Measurements from ENCODE around the gene MAD1L1.
A peak's percentile ranks its signal among the peaks of the same experiment; 100 is the strongest.

The MAD1L1 gene

DNA sequence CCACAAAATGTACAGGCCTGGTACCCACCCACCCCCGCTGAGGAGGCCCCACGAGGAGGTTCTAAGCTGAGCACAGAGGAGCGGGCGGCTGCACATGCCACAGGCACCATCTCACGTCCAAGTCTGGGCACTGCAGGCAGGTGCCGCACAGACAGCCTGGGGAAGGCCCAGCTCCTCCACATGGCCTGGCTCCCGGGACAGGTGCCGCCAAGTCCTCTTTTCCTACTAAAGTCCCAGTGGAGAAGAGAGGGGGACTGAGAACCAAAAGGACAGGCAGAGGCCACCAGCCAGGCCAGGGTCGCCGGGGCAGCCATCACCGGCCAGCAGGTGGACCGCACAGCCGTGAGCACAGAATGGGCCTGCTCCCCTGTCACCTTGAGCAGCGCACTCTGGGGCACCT lies 91.1 kb downstream of the MAD1L1 start:
- FAIRE-seq (no peak), DNase-seq (ENCODE audit: low spot score) (no peak)

DNA sequence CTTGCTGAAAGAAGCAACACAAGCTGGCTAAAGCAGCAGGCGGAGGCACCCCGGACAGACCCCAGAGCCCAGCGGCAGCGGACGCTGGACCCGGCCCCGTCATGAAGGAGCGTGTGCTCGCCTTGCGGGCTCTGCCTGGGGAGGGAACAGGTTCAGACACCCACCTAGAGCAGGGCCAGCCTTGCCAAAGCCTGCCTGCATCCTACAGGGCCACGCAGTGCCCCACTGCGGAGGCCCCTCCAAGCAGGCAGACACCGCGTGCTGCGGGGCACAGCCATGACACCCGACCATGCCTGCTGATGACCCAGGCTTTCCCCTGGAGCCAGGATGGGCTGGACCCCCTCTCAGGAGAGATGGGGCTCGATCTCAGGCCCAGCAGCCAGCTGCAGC lies 91.7 kb downstream of the MAD1L1 start:
- DNase-seq (ENCODE audit: low spot score) (no peak), FAIRE-seq (peak; percentile 58)

DNA sequence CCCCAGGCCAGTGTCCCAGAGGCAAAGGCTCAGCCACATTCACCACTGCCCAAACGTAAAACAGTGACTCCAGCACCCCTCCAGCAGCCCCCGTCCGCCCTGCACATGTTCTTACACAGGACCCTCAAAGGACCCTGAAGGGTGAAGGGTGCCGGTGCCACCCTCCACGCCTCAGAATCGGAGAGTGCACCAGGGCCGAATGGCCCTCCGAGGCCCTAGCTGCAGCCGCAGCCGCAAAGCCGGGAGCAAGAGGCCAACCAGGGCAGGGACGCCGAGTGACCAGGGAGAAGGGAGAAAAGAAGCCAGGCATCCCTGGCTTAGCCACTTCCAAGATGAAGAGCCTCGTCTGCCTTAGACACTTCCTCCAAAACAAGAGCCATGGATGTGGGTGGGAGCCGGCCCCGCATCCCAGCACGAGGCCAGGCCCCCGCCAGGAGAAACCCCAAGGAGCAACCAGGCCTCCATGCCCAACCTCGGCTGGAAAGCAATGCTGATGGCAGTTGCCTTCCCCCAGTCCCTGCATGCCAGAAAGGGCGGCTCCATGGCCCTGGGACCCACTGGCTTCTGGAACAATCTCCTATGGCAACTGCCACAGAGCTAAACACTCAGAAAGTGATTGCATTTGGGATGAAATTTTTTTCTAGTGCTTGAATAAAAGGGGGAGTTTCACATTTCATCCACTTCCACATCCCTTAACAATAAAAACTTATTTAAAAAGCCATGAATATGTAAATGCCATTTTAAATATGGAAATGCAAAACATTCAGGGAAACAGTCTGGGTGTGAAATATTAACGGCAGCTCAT lies 92.3 kb downstream of the MAD1L1 start:
- DNase-seq (ENCODE audit: low spot score) (no peak), FAIRE-seq (peak; percentile 73)

DNA sequence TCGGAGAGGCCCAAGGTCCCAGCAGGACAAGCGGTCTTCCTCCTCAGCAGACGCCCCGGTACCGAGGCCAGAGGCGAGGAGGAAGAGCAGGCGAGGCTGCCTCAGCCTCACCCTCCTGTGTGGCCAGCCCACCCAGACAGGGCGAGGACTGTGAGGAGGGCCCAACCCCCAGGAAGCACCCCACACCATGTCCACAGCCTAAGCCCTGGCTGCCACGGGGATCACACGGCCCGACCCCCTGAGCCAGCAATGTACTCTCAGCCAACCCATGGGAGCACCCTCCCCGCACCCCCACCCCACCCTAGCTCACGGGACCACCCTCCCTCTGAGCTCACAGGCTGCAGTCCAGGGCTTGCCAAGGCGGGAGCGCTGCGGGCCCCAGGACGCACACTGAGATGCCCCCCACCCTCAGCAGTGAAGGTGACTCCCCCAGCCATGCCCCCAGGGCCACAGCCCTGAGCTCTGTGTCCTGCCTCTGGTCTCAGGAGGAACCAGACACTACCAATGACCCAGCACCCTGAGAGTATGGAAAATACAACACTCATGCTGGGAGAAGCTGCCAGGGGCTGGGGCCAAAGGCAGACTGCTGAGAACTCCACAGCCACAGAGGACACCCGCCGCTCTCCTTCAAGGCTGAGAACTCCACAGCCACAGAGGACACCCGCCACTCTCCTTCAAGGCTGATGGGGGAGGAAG lies 93.6 kb downstream of the MAD1L1 start:
- peak; percentile 59 for FAIRE-seq
- DNase-seq (ENCODE audit: low spot score), result no peak

DNA sequence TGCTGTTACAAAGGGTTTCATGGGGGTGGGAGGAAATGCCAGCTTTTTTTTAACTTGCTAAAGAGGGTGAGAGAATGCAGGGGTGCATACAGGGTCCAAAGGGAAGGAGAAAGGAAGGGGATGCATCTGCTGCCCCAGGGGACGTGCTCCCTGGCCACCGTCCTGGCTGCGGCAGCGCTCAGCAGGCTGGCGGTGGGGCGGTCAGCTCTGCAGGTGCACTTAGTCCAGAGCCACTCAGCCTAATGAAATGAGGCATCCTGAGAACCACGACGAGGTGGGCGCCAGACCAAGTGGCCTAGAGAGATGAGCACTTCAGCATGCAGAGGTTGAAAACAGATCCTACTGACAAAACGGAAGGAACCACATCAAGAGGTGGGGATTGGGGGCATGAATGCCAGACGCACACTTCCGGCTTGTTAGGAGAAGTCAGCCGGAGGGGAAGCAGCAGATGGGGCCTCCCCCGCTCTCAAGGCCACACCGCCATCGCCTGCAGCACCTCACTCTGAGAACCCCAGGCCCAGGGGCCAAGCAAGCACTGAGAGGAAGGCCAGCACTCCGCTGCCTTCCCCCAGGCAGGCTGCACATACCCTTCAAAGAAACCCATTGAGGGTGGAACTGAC lies 94.5 kb downstream of the MAD1L1 start:
- FAIRE-seq (peak; percentile 93), DNase-seq (ENCODE audit: low spot score) (no peak)

DNA sequence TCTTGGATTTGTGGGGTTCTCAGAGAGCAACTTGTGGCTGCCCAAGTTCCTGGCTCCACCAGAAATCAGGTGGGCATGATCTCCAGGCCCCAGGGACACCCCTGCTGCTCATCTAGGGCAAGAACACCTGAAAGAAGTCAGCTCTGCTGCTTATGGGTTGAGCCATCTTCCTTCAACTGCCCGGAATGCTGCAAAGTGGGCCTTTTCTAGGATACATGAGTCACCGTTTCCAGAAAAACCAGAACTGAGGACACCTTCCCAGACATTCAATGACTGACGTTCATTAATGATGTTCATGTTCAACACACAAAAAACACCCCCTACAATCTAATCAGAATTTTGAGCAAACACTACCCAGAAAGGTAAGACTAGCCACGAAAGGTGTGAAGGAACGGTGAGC lies 98.0 kb downstream of the MAD1L1 start:
- peak; percentile 83 for FAIRE-seq
- DNase-seq (ENCODE audit: low spot score), result no peak

DNA sequence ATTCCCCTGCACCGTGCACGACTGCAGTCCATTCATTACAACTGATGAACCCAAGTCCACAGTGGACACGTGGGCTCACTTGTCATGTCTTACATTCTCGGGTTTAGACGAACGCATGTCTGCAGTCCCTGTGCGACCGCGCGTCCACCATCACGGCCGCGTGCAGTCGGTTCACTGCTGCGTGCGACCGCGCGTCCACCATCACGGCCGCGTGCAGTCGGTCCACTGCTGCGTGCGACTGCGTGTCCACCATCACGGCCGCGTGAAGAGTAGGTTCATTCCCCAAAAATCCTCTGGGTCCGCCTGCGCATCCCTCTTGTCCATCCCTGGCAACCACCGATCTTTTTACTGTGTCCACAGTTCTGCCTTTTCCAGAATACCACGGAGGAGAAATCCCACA lies 100.5 kb downstream of the MAD1L1 start:
- DNase-seq (ENCODE audit: low spot score) (no peak), FAIRE-seq (peak; percentile 81)

DNA sequence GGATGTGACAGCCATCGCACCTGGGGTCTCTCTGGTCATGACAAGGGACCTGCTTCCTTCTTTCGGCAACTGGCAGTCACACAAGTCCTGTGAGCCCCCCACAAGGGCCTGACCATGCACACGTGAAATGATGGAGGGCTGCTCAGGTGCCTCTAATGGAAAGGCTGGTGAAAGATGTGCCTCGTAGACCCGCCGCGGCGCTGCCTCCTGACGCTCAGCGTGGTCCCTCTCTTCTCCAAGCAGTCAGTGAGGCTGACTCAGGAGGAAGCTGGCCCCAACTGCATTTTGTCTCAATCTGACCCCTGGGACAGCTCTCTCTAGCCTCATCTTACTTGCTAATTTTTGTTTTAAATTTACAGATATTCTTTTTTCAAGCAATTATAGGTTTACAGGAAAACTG lies 100.9 kb downstream of the MAD1L1 start:
- DNase-seq (ENCODE audit: low spot score) (no peak), FAIRE-seq (no peak)

DNA sequence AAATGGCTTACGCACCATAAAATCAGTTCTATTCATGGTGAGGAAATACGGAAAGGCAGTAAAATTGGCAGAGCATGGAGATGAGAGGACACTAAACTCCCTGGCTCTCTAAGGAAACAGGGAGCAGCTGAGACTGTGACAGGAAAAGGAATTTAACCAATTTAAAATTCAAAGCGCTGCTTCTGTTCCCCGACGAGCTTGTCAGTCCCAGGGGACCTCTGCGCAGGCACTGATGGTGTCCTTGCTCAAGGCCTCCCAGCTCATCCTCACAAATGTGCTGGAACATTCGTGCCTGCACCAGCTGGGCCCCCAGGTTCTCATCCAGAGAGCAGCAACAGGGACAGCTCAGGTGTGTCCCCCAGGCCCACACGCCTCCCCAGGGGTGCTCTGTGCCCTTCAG lies 101.4 kb downstream of the MAD1L1 start:
- FAIRE-seq (peak; percentile 93), DNase-seq (ENCODE audit: low spot score) (no peak)

DNA sequence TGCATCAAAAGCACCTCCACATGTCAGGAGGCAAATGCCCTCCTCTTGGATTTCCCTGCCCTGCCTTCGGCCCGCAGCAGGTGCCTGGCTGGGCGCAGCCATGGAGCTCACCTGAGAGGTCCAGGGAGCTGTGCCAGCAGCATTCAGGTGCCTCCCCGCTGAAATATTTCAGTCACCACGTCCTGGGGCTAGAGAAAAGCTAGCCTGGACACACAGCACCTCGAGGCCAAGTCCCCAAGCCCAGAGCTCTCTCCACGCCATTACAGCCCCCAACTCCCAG lies 102.7 kb downstream of the MAD1L1 start:
- DNase-seq (ENCODE audit: low spot score) (no peak), FAIRE-seq (no peak)

DNA sequence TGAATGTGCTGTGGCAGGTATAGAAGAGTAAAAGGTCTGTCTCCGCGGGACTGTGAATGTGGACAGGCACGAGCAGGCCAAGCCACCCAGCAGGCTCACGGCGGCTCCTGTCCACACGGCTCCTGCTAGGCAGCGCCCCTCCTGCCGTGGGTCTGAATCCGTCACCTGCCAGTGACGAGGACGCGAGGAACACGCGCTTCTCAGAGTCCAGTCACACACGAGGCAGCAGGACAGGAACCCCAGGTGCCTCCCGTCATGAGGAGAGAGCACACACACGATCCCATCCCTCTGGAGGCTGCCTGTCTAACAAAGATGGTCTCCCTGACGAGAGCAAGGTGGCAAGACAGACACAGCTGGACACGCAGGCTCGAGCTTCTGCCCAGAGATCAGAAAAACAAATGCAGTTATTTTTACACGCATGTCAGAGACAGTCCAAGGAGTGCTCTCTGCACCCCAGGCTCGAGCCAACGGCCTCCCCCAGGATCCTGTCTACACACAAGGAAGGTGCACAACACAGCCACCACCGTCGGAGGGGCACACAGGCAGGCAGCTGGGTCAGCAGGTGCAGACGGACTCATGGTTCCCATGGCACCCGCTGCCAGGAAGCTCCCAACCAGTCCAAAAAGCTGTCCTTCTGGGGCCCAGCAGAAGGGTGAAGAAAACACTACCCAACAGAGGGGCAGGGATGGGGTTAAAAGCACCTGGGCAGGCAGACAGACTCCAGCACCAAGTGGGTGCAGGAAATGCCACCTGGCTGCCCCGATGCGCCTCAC lies 103.2 kb downstream of the MAD1L1 start:
- FAIRE-seq, result peak; percentile 92

DNA sequence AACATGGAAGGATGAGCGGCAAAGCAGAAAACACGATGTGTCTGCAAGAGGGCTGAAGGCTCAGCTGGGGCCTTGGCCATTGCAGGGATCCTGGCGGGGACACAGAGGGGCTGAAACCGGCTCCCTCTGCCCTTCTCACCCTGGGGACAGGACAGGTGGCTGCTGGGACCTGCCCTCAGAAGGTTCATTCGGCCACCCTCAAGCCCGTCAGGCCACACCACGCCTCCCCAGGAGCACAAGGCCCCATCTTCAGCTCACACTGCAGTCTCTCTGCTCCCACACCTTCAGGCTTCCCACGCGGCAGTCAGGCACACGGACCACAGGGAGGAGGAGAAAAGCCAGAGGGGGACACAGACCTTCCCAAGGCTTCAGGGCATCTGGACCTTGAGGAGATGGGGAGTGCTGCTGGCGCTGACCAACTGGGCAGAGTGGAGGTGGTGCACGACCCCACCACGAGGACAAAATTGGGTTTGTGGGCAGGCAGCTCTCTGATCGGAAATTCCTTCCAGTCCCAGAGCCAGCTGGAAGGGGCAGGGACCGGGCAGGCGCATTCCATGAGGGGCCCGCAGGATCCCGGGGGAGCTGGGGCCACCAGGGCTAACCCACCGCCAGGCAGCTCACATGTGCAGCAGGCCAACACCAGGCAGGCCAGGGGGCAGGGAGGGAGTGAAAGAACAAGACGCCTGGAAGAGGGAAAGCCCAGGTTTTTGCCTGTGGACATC lies 104.0 kb downstream of the MAD1L1 start:
- peak; percentile 92 for FAIRE-seq
- DNase-seq (ENCODE audit: low spot score), result no peak

More for the DNA sequence above, 103.2 kb downstream of the MAD1L1 start:
- no peak for DNase-seq (ENCODE audit: low spot score)

DNA sequence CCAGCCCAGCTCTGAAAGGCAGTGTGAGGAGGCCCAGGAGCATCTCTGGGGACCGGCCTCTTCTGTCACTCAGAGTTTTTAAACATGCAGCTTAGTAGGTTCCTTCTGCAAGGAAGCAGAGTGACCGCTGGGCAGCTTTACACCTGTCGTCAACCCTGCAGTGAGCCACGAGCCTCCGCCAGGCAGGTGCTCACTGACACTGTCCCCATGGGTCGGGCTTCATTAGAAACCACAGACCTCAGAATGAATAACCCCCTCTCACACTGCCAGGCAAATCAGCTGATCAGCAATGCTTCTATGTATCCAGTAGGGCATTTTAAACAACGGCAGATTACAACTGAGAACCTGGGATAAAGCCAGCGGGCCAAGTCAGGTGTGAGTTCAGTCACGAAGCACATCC lies 106.1 kb downstream of the MAD1L1 start:
- FAIRE-seq (peak; percentile 83), DNase-seq (ENCODE audit: low spot score) (no peak)

DNA sequence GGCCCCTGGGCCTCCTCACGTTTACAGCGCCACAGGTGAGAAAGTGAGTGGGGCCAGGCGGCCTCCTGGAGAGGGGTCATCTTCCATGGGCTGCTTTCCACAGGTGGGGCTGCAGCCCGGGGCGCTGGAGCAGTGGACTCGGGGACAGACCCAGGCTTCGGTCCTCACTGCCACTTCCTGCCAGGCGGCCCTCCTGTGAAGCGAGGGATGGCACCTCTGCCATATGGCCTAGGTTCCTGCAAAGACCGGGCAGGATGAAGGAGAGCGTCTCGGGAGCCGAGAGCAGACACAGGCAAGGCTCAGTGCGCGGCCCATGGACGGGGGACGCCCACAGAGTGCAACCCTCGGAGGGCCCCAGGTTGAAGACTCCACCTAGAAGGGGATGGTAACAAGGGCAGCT lies 106.8 kb downstream of the MAD1L1 start:
- FAIRE-seq (no peak), DNase-seq (ENCODE audit: low spot score) (no peak)

DNA sequence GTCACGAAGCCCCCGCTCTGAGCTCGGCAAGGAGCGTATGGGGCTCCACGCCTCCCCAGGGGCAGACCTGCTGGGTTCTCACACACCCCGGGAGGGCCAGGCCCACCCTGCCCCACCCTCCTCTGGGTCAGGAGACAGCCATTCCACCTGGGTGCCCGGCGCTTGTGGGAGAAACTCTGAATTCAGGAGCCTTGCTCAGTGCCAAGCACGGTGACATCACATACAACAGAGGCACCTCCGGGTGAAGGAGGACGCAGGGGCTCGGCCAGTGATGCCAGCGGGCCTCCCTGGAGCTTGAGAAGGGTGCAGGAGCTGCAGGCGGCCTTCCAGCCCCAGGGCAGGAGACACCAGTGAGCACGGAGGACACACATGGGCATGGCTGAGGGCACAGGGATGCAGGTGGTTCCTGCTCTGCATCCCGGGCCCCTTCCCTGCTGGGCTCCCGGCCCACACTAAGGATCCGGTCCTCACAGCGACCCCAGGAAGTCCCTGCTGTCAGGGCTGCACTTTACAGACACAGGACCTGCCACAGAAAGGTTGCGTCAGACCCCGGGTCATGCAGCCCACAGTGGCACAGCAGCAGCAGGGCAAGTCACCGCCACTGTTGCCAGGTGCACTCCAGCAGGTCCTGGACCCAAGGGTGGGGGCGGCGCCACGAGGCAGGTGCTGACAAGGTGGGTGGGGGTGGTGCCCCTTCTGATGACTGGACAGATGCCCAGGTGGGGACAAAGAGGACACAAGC lies 108.0 kb downstream of the MAD1L1 start:
- FAIRE-seq, result no peak
- DNase-seq (ENCODE audit: low spot score), result no peak

DNA sequence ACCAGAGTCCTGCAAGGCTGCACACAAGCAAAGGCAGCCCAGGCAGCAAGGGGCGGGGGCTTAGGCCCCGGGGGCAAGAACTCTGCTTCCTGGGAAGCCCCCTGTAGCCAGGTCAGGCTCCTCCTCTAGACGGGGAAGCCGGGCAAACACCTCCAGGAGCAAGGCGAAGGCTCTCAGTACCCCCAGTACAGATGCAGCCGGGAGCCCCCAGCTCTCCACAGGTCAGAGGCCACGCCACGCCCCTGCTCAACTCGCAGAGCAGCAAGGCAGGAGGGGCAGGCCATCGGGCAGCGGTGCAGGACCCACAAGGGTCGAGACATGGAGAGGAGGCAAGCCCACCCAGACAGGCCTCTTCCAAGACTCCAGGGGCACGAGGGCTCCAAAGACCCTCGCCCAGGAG lies 108.8 kb downstream of the MAD1L1 start:
- FAIRE-seq (no peak), DNase-seq (ENCODE audit: low spot score) (no peak)

DNA sequence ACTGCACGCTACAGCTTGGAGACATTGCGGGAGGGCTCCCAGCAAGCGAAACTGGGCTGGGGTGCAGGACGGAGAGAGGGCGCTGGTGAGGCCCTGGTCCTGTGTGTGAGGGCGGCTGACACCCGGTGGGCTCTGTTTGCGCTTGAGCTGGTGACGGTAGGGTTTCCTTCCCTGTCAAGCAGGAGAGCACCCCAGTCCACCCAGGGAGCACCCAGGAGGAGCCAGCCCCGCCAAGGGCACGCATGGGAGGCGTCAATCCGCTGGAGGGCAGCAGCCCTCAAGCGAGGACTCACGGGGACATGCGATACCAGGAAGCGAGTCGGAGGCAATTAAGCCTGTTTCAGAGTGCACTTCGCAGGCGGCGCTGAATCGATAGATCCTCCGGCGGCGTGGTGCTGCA lies 109.4 kb downstream of the MAD1L1 start:
- peak; percentile 61 for FAIRE-seq
- no peak for DNase-seq (ENCODE audit: low spot score)

DNA sequence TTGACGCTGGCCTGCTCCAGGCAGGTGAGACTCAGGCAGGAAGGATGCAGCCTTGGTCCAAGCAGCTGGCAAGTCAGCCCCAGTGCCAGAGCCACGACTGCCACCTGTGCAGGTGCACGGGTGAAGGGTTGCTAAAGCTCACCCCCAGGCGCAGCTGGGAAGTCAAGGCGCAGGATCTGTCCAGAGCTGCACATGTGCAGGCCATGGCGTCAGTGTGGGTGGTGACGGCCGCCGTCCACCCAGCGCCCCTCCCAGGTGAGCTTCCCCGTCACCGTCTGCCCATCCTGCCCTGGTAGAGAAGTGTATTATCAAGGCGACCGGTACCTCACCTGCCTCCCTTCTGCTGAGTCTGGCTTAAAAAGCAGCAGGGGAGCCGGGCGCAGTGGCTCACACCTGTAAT lies 110.1 kb downstream of the MAD1L1 start:
- no peak for DNase-seq (ENCODE audit: low spot score)
- FAIRE-seq, result peak; percentile 23

DNA sequence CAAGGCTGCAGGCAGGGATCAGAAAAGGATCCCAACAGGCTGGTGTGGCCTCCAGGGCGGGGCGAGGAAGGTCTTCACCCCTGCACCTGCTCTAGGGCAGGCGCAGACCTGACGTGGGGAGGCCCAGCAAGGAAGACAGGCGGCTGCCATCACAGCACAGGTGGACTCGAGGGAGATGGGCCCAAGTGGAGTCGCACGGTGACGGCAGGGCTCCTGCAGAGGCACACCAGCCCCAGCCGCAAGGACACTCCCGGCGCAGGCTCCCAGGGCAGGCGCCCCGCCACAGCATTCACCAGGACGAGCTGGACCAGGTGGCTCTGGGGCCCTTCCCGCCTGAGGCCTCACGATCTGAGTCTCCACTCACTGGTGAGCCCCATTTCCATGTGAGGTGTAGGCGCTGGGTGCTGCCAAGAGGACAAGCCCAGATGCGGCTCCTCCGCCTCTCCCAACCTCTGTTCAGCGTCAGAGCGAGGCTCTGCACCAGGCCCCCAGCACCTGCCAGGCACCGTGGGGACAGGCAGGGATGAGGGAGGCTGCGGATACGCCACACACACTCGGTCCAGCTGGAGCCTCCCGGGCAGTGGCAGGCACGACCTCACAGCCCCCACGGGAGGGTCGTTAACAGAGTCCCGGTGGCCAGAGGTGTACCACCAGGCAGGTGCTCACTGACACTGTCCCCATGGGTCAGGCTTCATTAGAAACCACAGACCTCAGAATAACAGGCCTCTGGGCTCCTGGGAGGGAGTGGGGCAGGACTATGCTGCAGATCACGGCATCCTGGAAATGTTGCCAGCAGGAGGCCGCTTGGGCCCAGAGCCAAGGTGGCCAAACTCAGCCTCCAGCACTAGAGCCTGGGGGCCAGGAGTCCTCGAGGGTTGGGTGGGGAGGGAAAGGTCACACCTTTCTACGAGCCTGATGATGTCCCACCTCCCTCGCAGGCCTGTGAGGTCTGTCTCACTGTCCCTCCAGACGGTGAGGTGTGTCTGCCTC lies 111.6 kb downstream of the MAD1L1 start:
- FAIRE-seq, result peak; percentile 97
- no peak for DNase-seq (ENCODE audit: low spot score)

Measured in urothelium cell line (cell line).